Ovary (tissue), 3 donors: ENCODE results near the gene FHIP1A.

Experiments used
- CTCF ChIP-seq, 3 donors: fragments of 450-650 bp in 2 of 3; fragments of 200-600 bp in 1 of 3; IDR thresholded peaks; one replicate each; pipeline versions ENCODE4 v1.5.1 to v1.8.0; 2016 to 2022; ENCODE audit warnings: antibody characterized with exemption in 3 of 3, mild to moderate bottlenecking in 1 of 3
- EP300 ChIP-seq: sonication (generic); formaldehyde crosslinking; IDR thresholded peaks from one replicate; pipeline ENCODE4 v1.6.1; 2017; ENCODE audit warnings: antibody characterized with exemption
- POLR2A ChIP-seq: fragments of 450-650 bp; IDR thresholded peaks from one replicate; pipeline ENCODE4 v1.6.1; 2017; ENCODE audit warnings: antibody characterized with exemption, mild to moderate bottlenecking, moderate library complexity
- donor health status: DM: no; HTN: no; CAD: no.

- TF ChIP-seq CTCF (IDR thresholded peaks at IDR 0.05) (no peak), POLR2A (no peak), EP300 (no peak)
These were observed 21.1 kb downstream of the FHIP1A start for GRCh38 chr4:151429957-151430570.
